H1 (cell line): Measurements from ENCODE around the gene ALOX12. TPM values are rescaled to one million over a fixed set of nuclear protein-coding genes. Genes with fewer than 3 reads are reported as not detected.

Experiments
- BRCA1 ChIP-seq: IDR thresholded peaks from 2 replicates; pipeline ENCODE4 v1.6.1; 2012; ENCODE audit warnings: low read depth, low read length, improper control_type of control experiment
- GABPA ChIP-seq: IDR thresholded peaks from 2 replicates; pipeline ENCODE4 v1.6.1; 2011; ENCODE audit warnings: mild to moderate bottlenecking, low read length, moderate library complexity, borderline replicate concordance; ENCODE audit not compliant: insufficient read depth
- KDM1A ChIP-seq: fragments of 200-600, 300-600 bp; sonication (generic); IDR thresholded peaks from 2 replicates; pipeline ENCODE4 v1.7.1; 2016; ENCODE audit warnings: mild to moderate bottlenecking, low read length, borderline replicate concordance
- RBBP5 ChIP-seq: IDR thresholded peaks from 2 replicates; pipeline ENCODE4 v1.7.1; 2012; ENCODE audit warnings: low read depth, mild to moderate bottlenecking, inconsistent platforms, low read length, moderate library complexity, borderline replicate concordance
- RNF2 ChIP-seq: fragments of 200-900, 300-1000 bp; sonication (generic); IDR thresholded peaks from 2 replicates; pipeline ENCODE4 v1.7.1; 2016; ENCODE audit warnings: borderline replicate concordance, low read depth, mild to moderate bottlenecking, antibody characterized with exemption, low read length; ENCODE audit not compliant: poor library complexity, severe bottlenecking; ENCODE audit errors: missing control alignments
- RXRA ChIP-seq: IDR thresholded peaks from 2 replicates; pipeline ENCODE4 v1.6.1; 2011; ENCODE audit warnings: low read depth, mild to moderate bottlenecking, low read length, moderate library complexity; ENCODE audit not compliant: insufficient read depth
- SAP30 ChIP-seq: fragments of 300-600 bp; sonication (generic); IDR thresholded peaks from 2 replicates; pipeline ENCODE4 v1.7.1; 2012; ENCODE audit warnings: low read length, moderate library complexity, mild to moderate bottlenecking, inconsistent platforms; ENCODE audit not compliant: insufficient read depth, insufficient replicate concordance
- TCF12 ChIP-seq: IDR thresholded peaks from 2 replicates; pipeline ENCODE4 v1.6.1; 2011; ENCODE audit warnings: low read depth, mild to moderate bottlenecking, low read length
- polyA plus RNA-seq, 7 experiments: library from polyadenylated mRNA; depleted of rRNA in 3 of 7; stranded (reverse) in 5 of 7; unstranded in 2 of 7; fragments of >200 nt in 5 of 7; fragments of 200-250 nt in 2 of 7; gene quantifications; 1 replicate in 5 of 7; 2 replicates in 1 of 7; 4 replicates in 1 of 7; pipeline versions ENCODE4 v1.2.1 to v1.2.3, GENCODE V29; 2011 to 2013; ENCODE audit warnings: missing spikeins in 2 of 7, mixed read lengths in 2 of 7
- total RNA-seq: library from RNA; stranded (reverse); fragmentation: NEBNext Ultra II Directional; extraction: Animal tissue kit (Norgen Biotek cat#: 25700); gene quantifications from 2 replicates; pipeline ENCODE4 v1.2.1, GENCODE V29; 2021
- TF ChIP-seq, protein P1 (sequence below): fragments of 300-600 bp; sonication (generic); IDR thresholded peaks from 2 replicates; pipeline ENCODE4 v1.7.1; 2012; ENCODE audit warnings: low read length, moderate library complexity, mild to moderate bottlenecking, inconsistent platforms; ENCODE audit not compliant: insufficient replicate concordance

Gene ALOX12
- total and polyA plus RNA-seq, 2 of the 8 experiments (the other 6 are each of a cell fraction or from before 2014, with no cell fraction given), result 1.4 to 2.0 TPM

DNA sequence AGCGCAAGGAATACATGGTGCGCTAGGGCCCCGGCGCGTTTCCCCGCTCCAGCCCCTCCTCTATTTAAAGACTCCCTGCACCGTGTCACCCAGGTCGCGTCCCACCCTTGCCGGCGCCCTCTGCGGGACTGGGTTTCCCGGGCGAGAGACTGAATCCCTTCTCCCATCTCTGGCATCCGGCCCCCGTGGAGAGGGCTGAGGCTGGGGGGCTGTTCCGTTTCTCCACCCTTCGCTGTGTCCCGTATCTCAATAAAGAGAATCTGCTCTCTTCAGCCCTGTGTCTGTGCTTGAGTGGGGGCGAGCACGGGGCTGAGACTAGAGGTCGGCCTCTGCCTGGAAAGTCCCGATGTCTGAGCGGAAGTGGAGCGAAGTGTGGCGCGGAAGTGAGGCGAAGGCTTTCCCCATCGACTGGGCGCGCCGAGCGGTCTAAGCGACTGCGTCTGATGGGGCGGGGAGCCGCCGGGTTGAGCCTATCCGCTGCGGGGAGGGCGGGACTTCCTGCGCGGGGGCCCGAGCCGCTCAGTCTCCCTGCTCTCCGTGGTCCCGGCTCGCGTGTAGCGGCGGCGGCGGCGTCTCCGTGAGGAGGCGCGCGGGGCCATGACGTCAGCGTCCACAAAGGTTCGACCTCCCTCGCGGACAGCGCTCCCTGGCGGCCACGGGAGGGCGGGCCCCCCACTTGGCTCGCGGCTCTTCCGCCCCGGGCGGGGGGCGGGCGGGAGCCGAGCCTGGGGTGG is 18.6 kb downstream of the ALOX12 start (continued):
- TF ChIP-seq, protein P1, sequence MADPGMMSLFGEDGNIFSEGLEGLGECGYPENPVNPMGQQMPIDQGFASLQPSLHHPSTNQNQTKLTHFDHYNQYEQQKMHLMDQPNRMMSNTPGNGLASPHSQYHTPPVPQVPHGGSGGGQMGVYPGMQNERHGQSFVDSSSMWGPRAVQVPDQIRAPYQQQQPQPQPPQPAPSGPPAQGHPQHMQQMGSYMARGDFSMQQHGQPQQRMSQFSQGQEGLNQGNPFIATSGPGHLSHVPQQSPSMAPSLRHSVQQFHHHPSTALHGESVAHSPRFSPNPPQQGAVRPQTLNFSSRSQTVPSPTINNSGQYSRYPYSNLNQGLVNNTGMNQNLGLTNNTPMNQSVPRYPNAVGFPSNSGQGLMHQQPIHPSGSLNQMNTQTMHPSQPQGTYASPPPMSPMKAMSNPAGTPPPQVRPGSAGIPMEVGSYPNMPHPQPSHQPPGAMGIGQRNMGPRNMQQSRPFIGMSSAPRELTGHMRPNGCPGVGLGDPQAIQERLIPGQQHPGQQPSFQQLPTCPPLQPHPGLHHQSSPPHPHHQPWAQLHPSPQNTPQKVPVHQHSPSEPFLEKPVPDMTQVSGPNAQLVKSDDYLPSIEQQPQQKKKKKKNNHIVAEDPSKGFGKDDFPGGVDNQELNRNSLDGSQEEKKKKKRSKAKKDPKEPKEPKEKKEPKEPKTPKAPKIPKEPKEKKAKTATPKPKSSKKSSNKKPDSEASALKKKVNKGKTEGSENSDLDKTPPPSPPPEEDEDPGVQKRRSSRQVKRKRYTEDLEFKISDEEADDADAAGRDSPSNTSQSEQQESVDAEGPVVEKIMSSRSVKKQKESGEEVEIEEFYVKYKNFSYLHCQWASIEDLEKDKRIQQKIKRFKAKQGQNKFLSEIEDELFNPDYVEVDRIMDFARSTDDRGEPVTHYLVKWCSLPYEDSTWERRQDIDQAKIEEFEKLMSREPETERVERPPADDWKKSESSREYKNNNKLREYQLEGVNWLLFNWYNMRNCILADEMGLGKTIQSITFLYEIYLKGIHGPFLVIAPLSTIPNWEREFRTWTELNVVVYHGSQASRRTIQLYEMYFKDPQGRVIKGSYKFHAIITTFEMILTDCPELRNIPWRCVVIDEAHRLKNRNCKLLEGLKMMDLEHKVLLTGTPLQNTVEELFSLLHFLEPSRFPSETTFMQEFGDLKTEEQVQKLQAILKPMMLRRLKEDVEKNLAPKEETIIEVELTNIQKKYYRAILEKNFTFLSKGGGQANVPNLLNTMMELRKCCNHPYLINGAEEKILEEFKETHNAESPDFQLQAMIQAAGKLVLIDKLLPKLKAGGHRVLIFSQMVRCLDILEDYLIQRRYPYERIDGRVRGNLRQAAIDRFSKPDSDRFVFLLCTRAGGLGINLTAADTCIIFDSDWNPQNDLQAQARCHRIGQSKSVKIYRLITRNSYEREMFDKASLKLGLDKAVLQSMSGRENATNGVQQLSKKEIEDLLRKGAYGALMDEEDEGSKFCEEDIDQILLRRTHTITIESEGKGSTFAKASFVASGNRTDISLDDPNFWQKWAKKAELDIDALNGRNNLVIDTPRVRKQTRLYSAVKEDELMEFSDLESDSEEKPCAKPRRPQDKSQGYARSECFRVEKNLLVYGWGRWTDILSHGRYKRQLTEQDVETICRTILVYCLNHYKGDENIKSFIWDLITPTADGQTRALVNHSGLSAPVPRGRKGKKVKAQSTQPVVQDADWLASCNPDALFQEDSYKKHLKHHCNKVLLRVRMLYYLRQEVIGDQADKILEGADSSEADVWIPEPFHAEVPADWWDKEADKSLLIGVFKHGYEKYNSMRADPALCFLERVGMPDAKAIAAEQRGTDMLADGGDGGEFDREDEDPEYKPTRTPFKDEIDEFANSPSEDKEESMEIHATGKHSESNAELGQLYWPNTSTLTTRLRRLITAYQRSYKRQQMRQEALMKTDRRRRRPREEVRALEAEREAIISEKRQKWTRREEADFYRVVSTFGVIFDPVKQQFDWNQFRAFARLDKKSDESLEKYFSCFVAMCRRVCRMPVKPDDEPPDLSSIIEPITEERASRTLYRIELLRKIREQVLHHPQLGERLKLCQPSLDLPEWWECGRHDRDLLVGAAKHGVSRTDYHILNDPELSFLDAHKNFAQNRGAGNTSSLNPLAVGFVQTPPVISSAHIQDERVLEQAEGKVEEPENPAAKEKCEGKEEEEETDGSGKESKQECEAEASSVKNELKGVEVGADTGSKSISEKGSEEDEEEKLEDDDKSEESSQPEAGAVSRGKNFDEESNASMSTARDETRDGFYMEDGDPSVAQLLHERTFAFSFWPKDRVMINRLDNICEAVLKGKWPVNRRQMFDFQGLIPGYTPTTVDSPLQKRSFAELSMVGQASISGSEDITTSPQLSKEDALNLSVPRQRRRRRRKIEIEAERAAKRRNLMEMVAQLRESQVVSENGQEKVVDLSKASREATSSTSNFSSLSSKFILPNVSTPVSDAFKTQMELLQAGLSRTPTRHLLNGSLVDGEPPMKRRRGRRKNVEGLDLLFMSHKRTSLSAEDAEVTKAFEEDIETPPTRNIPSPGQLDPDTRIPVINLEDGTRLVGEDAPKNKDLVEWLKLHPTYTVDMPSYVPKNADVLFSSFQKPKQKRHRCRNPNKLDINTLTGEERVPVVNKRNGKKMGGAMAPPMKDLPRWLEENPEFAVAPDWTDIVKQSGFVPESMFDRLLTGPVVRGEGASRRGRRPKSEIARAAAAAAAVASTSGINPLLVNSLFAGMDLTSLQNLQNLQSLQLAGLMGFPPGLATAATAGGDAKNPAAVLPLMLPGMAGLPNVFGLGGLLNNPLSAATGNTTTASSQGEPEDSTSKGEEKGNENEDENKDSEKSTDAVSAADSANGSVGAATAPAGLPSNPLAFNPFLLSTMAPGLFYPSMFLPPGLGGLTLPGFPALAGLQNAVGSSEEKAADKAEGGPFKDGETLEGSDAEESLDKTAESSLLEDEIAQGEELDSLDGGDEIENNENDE, result no peak
- TF ChIP-seq TCF12, result no peak
- no peak for TF ChIP-seq RNF2
- TF ChIP-seq KDM1A, result 0 out of 2 replicates have a peak, but pooled peaks have one; percentile 7
- TF ChIP-seq GABPA, result peak; percentile 56; the same call in 1 of the 2 replicates
- 0 out of 2 replicates have a peak, but pooled peaks have one; percentile 59 for TF ChIP-seq RBBP5
- no peak for TF ChIP-seq BRCA1
- no peak for TF ChIP-seq RXRA
- TF ChIP-seq SAP30, result no peak
